SK-N-SH treated with all-trans-retinoic acid at 6 μM for 48 hours (cell line): Measurements from ENCODE around the gene MEG3.

Experiments
- ATAC-seq: fragments of 200-7000 bp; cut with Tn5 transposase; 3 replicates; pipeline ENCODE4 v1.9.1; 2020; ENCODE audit warnings: mild to moderate bottlenecking, moderate library complexity
- ARNTL ChIP-seq: fragments of 450-650 bp; formaldehyde crosslinking; IDR thresholded peaks from 2 replicates; pipeline ENCODE4 v1.5.0; 2020; ENCODE audit warnings: low read depth, mild to moderate bottlenecking, moderate library complexity, borderline replicate concordance
- CSDC2 ChIP-seq: fragments of 250-450 bp; sonication (Bioruptor Pico); IDR thresholded peaks from 2 replicates; pipeline ENCODE4 v1.5.0; 2020; ENCODE audit warnings: mild to moderate bottlenecking, moderate library complexity
- GLIS3 ChIP-seq: fragments of 250-450 bp; sonication (Bioruptor Pico); IDR thresholded peaks from 2 replicates; pipeline ENCODE4 v1.5.0; 2020; ENCODE audit warnings: mild to moderate bottlenecking, moderate library complexity
- ISL1 ChIP-seq: fragments of 250-450 bp; sonication (Bioruptor Pico); IDR thresholded peaks from 2 replicates; pipeline ENCODE4 v2.1.2; 2022; ENCODE audit warnings: mild to moderate bottlenecking, moderate library complexity
- OSR1 ChIP-seq: fragments of 250-450 bp; sonication (Bioruptor Pico); IDR thresholded peaks from 2 replicates; pipeline ENCODE4 v1.8.0; 2022; ENCODE audit warnings: moderate library complexity, mild to moderate bottlenecking, inconsistent platforms
- PPARA ChIP-seq: fragments of 250-450 bp; sonication (Bioruptor Pico); IDR thresholded peaks from 2 replicates; pipeline ENCODE4 v1.5.0; 2020; ENCODE audit warnings: mild to moderate bottlenecking, borderline replicate concordance
- RARB ChIP-seq: fragments of 250-450 bp; sonication (Bioruptor Pico); IDR thresholded peaks from 2 replicates; pipeline ENCODE4 v1.8.0; 2021; ENCODE audit warnings: mild to moderate bottlenecking, moderate library complexity
- TCF4 ChIP-seq: fragments of 250-450 bp; sonication (Bioruptor Pico); IDR thresholded peaks from 2 replicates; pipeline ENCODE4 v1.8.0; 2021; ENCODE audit warnings: mild to moderate bottlenecking, moderate library complexity, borderline replicate concordance
- TOX ChIP-seq: fragments of 250-450 bp; sonication (Bioruptor Pico); IDR thresholded peaks from 2 replicates; pipeline ENCODE4 v1.8.0; 2021; ENCODE audit warnings: mild to moderate bottlenecking, moderate library complexity, borderline replicate concordance
- ZC3H10 ChIP-seq: fragments of 250-450 bp; sonication (Bioruptor Pico); IDR thresholded peaks from 2 replicates; pipeline ENCODE4 v1.5.1; 2021; ENCODE audit warnings: mild to moderate bottlenecking, moderate library complexity
- ZFP3 ChIP-seq: fragments of 250-450 bp; sonication (Bioruptor Pico); IDR thresholded peaks from 2 replicates; pipeline ENCODE4 v1.5.0; 2020; ENCODE audit warnings: mild to moderate bottlenecking, moderate library complexity
- ZFP30 ChIP-seq: fragments of 450-650 bp; formaldehyde crosslinking; IDR thresholded peaks from 2 replicates; pipeline ENCODE4 v1.5.0; 2022; ENCODE audit warnings: mild to moderate bottlenecking, moderate library complexity
- ZNF565 ChIP-seq: fragments of 450-650 bp; formaldehyde crosslinking; conservative IDR thresholded peaks from 2 replicates; pipeline ENCODE4 v1.5.0; 2020; ENCODE audit warnings: low read depth, mild to moderate bottlenecking, moderate library complexity
- ZNF70 ChIP-seq: fragments of 450-650 bp; formaldehyde crosslinking; IDR thresholded peaks from 2 replicates; pipeline ENCODE4 v1.5.0; 2020; ENCODE audit warnings: mild to moderate bottlenecking, moderate library complexity
- ZNF8 ChIP-seq: fragments of 450-650 bp; formaldehyde crosslinking; IDR thresholded peaks from 2 replicates; pipeline ENCODE4 v1.5.0; 2020; ENCODE audit warnings: mild to moderate bottlenecking, moderate library complexity
- TF ChIP-seq, protein P1 (sequence below): fragments of 250-450 bp; sonication (Bioruptor Pico); IDR thresholded peaks from 2 replicates; pipeline ENCODE4 v1.5.1; 2021; ENCODE audit warnings: mild to moderate bottlenecking, moderate library complexity
- TF ChIP-seq, protein P2 (sequence below): fragments of 250-450 bp; sonication (Bioruptor Pico); IDR thresholded peaks from 2 replicates; pipeline ENCODE4 v1.5.0; 2020; ENCODE audit warnings: mild to moderate bottlenecking, moderate library complexity
- TF ChIP-seq, protein P3 (sequence below): fragments of 250-450 bp; sonication (Bioruptor Pico); IDR thresholded peaks from 2 replicates; pipeline ENCODE4 v1.8.0; 2021; ENCODE audit warnings: low read depth, mild to moderate bottlenecking, moderate library complexity, borderline replicate concordance

The MEG3 gene

DNA sequence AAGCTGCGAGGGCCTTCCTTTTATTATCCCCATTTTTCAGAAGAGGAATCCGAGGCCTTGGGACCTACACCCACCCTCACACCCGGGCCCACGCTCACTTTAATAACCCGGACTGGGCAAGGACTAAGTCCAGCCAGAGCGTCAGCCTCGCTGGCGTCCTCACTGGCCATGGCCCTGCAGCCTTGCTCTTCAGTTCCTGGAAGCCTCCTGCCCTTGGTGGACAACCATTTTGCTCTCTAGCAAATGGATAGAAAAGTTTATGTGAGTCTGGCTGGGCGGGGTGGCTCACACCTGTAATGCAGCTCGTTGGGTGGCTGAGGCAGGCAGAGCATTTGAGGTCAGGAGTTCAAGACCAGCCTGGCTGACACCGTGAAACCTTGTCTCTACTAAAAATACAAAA, 67.8 kb downstream of the MEG3 start:
- ATAC-seq = no peak
- TF ChIP-seq CSDC2 (CRISPR knock-in tag) = no peak
- no peak for TF ChIP-seq TCF4 (CRISPR knock-in tag)
- TF ChIP-seq OSR1 (CRISPR knock-in tag) = no peak
- TF ChIP-seq, protein P1, sequence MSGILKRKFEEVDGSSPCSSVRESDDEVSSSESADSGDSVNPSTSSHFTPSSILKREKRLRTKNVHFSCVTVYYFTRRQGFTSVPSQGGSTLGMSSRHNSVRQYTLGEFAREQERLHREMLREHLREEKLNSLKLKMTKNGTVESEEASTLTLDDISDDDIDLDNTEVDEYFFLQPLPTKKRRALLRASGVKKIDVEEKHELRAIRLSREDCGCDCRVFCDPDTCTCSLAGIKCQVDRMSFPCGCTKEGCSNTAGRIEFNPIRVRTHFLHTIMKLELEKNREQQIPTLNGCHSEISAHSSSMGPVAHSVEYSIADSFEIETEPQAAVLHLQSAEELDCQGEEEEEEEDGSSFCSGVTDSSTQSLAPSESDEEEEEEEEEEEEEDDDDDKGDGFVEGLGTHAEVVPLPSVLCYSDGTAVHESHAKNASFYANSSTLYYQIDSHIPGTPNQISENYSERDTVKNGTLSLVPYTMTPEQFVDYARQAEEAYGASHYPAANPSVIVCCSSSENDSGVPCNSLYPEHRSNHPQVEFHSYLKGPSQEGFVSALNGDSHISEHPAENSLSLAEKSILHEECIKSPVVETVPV (CRISPR knock-in tag) = no peak
- TF ChIP-seq ZC3H10 (CRISPR knock-in tag) = no peak
- no peak for TF ChIP-seq TOX (CRISPR knock-in tag)
- no peak for TF ChIP-seq ZFP3 (CRISPR knock-in tag)
- TF ChIP-seq ZFP30 (CRISPR knock-in tag) = no peak
- TF ChIP-seq RARB (CRISPR knock-in tag) = no peak
- TF ChIP-seq, protein P2, sequence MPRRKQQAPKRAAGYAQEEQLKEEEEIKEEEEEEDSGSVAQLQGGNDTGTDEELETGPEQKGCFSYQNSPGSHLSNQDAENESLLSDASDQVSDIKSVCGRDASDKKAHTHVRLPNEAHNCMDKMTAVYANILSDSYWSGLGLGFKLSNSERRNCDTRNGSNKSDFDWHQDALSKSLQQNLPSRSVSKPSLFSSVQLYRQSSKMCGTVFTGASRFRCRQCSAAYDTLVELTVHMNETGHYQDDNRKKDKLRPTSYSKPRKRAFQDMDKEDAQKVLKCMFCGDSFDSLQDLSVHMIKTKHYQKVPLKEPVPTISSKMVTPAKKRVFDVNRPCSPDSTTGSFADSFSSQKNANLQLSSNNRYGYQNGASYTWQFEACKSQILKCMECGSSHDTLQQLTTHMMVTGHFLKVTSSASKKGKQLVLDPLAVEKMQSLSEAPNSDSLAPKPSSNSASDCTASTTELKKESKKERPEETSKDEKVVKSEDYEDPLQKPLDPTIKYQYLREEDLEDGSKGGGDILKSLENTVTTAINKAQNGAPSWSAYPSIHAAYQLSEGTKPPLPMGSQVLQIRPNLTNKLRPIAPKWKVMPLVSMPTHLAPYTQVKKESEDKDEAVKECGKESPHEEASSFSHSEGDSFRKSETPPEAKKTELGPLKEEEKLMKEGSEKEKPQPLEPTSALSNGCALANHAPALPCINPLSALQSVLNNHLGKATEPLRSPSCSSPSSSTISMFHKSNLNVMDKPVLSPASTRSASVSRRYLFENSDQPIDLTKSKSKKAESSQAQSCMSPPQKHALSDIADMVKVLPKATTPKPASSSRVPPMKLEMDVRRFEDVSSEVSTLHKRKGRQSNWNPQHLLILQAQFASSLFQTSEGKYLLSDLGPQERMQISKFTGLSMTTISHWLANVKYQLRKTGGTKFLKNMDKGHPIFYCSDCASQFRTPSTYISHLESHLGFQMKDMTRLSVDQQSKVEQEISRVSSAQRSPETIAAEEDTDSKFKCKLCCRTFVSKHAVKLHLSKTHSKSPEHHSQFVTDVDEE (CRISPR knock-in tag) = no peak
- TF ChIP-seq PPARA = no peak
- TF ChIP-seq, protein P3, sequence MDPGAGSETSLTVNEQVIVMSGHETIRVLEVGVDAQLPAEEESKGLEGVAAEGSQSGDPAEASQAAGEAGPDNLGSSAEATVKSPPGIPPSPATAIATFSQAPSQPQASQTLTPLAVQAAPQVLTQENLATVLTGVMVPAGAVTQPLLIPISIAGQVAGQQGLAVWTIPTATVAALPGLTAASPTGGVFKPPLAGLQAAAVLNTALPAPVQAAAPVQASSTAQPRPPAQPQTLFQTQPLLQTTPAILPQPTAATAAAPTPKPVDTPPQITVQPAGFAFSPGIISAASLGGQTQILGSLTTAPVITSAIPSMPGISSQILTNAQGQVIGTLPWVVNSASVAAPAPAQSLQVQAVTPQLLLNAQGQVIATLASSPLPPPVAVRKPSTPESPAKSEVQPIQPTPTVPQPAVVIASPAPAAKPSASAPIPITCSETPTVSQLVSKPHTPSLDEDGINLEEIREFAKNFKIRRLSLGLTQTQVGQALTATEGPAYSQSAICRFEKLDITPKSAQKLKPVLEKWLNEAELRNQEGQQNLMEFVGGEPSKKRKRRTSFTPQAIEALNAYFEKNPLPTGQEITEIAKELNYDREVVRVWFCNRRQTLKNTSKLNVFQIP = no peak

DNA sequence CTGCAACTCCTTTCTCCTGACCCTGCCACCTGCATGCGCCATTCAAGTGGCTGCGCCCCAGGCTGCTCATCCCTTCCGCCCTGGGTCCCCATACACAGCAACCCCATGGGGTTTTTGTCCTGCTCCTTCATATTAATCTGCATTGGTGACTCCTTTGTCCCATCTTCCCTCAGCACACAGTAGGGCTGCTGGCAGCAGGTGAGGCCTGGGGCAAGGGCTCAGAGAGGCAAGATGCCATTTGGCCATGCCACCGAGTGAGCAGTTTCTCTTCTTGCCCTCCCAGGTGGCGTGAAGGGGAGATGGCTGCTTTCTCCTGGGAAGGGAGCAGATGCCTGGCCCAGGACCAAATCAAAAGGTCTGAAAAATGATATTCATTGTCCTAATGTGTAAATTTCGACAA, 68.5 kb downstream of the MEG3 start:
- TF ChIP-seq ZNF565 (CRISPR knock-in tag) (no peak), ZNF8 (CRISPR knock-in tag) (no peak), TOX (CRISPR knock-in tag) (no peak), ISL1 (CRISPR knock-in tag) (no peak), CSDC2 (CRISPR knock-in tag) (no peak), GLIS3 (CRISPR knock-in tag) (no peak)
- TF ChIP-seq, all 23 proteins: peak for 0
- ATAC-seq = no peak

DNA sequence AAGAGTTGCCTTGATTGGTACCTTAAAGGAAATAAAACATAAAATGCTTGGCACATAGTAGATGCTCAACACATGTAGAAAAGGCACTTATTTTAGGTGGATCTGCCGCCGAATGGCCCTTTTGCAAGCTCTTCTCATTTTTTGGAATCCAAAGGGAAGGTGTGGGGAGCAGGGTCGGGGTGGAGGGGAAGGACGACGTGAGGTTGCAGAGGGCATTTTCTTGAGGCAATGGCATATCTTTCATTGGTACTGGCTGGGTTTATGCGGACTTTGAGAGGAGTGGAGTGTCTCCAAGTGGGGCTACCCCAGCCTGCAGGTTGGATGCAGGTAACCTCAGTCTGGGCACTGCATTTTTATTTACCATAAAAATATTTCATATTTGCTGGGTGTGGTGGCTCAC, 69.5 kb downstream of the MEG3 start:
- no peak for ATAC-seq
- no peak for TF ChIP-seq ZC3H10 (CRISPR knock-in tag)
- no peak for TF ChIP-seq PPARA
- TF ChIP-seq ZFP30 (CRISPR knock-in tag) = no peak
- no peak for TF ChIP-seq ZNF70 (CRISPR knock-in tag)
- no peak for TF ChIP-seq CSDC2 (CRISPR knock-in tag)
- TF ChIP-seq TOX (CRISPR knock-in tag) = no peak
- TF ChIP-seq, protein P2 (CRISPR knock-in tag) = no peak
- no peak for TF ChIP-seq ISL1 (CRISPR knock-in tag)
- no peak for TF ChIP-seq OSR1 (CRISPR knock-in tag)
- TF ChIP-seq ZNF565 (CRISPR knock-in tag) = no peak
- no peak for TF ChIP-seq ZNF8 (CRISPR knock-in tag)

DNA sequence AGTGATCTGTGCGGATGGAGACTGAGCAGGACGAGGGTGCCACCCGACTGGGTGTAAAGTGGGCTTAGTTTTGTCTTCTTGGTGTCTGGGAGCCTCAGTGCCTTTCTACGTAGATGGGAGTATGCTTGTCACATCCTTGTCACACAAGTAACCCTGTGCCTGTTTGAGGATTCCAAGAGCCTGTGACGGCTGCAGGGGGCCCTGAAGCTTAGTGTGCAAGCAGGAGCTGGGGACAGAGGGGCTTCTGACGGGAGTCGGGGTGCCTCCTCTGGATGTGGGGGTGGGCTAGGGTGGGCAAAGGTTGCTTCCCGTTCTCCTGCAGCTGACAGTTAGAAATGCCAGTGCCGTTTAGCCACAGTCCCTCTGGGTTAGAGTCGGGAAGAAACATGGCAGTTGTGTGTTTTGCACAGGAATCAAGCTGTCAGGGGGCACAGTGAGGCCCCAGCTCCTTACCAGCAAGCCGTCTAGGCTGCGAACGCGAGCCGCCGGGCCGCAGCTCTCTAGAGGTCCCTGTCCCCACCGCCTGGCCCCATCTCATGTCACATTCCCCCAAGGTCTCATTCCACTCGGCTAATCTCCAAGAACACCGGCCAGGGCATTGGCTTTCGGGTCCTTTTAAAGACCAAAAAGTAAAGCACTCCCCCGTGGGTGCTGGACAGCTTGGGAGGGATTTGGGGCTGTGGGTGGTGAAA, 70.6 kb downstream of the MEG3 start:
- ATAC-seq = no peak
- TF ChIP-seq ZC3H10 (CRISPR knock-in tag) (no peak), RARB (CRISPR knock-in tag) (no peak), ISL1 (CRISPR knock-in tag) (no peak), OSR1 (CRISPR knock-in tag) (no peak), ARNTL (CRISPR knock-in tag) (no peak), TOX (CRISPR knock-in tag) (no peak)
- TF ChIP-seq, all 23 proteins: peak for 0
